Stimulated activated CD4-positive, alpha-beta T cell treated with anti-CD3 and anti-CD28 coated beads, Interleukin-15, amount 100 ng/mL, for 24 hours (primary cell): ENCODE measurements around the gene ANO10.

Experiments
- DNase-seq: peaks from one replicate; pipeline ENCODE4 v3.0.0-alpha.2; 2020

The ANO10 gene

DNA sequence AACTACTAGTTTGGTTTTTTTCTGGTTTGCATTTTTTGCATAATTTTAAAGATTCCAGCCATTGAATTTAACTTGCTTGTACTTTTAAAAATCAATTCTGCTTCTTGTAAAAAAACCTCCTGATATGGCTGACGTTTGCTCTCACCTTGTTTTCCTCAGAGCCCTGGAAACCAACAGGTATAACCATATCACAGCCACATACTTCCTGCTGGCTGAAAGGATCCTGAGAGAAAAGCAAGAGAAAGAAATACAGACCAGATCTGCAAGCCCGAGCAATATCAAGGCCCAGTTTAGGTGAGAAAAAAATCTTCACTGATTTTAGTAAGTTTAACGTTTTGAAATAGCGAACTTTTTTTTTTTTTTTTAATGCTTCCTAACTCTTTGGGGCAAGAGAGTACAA, 278.6 kb downstream of the ANO10 start:
- no peak for DNase-seq

- no peak for DNase-seq
Measured at GRCh38 chr3:43341788-43342187, 280.0 kb downstream of the ANO10 start.

DNA sequence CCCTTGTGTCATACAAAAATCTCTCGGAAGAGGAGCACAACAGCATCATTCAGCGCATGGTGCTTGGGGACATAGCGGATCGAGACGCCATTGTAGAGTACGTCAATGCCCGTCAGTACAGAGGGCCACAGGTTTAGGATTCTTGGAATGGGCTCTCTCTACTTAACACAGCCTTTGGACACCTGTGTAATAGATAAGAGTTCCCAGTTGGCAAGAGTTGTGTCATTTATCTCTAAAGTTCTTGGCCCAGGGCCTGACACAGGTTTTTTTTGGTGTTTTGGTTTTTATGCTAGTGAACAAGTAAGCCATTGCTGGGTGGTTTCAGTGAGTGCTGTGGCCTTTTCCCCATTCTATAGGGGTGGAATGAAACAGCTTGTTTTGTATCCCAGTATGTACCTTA, 281.4 kb downstream of the ANO10 start:
- no peak for DNase-seq

DNA sequence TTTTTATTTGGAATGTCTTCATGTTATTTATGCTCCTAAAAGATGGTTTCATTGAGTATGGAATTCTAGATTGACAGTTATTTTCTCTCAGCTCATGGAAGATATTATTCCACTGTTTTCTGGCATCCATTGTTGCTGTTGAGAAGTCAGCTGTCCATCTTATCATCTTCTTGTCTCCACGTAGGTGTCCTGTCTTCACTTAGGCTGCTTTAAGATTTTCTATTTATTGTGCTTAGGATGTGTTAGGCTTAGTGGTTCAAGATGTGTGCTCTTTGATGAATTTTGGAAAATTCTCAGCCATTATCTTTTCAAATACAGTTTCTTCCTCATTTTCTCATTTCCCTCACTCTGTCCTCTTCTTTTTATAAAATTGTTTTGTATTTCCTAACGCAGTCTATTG, 283.5 kb downstream of the ANO10 start:
- no peak for DNase-seq

DNA sequence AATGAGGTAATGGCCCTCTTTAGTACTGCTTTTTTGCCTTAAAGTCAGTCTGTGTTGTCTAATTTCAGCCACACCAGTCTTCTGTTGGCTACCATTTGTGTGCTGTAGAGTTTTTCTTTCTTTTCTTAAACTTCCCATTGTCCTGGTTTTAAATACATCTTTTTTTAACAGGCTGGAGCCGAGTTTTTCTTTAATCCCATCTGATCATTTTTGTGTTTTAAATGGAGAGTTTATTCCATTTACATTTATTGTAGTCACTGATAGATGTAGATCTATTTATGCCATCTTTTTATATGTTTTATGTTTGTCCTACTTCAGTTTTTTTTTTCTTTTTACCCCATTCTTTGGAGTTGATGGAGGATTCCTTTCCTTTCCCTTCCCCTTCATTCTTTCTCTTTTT, 286.0 kb downstream of the ANO10 start:
- no peak for DNase-seq

DNA sequence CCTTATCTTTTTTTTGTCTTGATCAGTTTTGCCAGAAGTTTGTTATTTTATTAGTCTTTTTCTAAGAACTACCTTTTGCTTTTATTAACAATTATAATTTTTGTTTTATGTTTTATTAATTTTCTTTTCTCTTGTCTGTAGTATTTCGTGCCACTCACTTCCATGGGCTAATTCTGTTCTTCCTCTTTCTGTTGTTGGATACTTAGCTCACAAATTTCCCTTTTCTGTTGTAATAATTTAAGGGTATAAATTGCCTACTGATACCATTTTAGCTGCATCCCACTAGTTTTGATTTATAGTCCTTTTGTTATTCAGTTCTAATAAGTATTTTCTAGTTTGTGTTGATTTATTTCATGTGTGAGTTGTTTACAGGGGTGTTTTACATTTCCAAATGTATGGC, 286.8 kb downstream of the ANO10 start:
- DNase-seq = no peak

DNA sequence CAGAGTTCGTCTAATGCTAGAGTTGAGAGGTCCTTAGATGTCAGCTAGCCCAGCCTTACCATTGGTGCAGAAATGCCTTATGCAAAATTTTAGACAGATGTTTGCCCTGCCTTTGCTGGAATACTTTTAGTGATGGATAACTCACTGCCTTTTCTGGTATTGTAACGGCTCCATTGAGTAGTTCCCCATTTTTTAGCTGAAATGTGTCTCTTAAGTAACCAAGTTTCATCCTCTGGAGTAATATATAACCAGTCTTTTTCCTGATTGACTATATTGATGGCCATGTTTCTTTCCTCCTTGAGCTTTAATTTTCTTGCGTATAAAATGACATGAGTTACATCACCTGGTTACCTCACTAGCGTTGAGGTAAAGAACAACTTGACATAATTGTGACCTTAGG, 290.4 kb downstream of the ANO10 start:
- DNase-seq = no peak

- no peak for DNase-seq
Measured at GRCh38 chr3:43330981-43331380, 290.8 kb downstream of the ANO10 start.

DNA sequence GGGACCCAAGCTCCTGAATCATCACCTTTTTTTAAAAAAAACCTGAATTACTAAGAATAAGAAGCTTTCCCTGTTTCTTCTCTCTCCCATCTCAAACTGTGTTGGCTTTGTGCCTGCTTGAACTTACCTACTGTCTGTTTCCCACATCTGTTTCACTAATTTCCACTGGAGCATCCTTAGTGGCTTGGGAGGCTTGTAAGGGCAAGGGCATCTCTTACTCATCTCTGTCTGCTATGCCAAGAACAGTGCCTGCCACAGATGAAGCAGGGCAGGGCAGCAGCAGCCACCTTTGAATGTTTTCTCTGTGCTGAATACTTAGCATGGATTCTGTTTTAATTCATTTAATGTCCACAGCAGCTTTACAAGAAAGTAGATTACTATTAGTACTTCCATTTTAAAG, 293.2 kb downstream of the ANO10 start:
- DNase-seq = no peak

DNA sequence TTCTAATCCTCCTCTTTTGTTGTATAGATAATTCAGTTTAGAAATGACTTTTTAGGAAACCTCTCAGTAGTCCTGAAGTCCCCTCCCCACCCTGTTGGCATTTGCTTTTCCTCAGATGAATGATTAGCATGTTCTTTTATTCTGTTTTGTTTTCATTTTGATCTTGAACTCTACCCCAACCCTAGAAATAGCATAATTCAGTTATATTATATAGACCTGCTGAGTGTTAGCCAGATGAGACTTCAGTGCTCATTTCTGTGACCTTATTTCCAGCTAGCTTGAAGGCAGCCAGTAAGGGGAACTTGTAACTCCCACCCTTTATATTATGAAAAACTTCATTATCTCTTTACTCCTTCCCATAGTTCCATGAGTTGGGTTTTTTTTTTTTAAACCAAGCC, 294.2 kb downstream of the ANO10 start:
- DNase-seq = no peak

DNA sequence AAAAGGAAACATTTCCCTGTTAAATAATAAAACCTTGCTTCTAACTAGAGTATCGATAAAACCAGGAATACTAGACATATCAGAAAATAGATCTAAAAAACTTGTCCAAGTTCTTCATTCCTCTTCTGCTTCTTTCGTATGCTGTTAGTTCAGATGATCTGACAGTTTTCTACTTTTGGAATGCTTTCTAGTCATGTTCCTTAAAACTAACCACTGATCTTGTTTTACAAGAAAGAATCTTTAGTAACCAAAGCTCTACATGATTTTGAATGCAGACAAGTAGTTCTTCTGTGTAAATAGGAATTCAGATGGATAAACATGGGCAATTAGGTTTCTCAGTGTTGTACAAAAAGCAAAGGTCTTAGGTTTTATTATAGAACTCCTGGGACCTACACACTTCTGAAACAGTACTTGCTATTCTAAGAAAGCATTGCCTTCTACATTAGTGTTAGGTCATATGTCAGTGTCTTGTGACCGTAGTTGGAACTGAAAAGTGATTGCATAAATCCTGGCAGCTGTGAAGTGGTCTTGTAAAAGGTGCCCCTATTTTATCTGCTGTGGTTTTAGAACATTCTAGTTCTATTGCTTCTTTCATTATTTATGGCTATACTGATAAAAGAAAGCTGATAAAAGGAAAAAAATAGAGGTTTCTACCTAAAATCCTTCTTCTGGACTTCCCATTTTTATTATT, 294.8 kb downstream of the ANO10 start:
- DNase-seq = no peak

DNA sequence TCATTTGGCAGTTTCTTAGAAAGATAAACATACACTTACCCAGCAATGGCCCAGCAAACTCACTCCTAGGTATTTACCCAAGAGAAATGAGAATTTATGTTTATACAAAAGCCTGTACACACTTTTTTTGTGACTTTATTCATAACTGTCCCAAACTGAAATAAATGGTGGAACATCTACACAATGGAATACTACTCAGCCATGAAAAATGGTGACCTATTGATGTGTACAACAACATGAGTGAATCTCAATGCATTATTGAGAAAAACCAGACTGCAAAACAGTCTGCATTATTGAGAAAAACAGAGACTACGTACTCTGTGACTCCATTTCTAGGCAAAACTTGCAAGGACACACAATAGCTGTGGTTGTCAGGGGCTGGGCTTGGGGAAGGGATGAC, 298.3 kb downstream of the ANO10 start:
- DNase-seq = no peak

DNA sequence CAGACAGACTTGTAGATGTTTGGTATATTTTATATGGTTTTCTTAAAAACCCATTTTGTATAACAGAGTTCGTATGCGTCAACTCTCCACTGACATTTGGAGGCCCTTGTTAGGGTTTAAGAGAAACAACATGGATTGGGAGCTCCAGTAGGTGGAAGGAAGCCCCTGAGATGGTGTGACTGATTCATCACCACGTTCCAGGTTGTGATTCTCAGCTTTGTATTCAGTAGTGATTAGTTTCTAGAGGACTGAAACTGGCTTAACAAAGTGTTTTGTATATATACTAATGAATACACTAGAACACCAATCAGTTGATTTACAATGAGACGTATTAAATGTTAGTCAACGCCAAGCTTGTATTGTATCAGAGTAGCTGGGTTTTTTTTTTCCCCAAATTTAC, 301.5 kb downstream of the ANO10 start:
- DNase-seq = no peak

DNA sequence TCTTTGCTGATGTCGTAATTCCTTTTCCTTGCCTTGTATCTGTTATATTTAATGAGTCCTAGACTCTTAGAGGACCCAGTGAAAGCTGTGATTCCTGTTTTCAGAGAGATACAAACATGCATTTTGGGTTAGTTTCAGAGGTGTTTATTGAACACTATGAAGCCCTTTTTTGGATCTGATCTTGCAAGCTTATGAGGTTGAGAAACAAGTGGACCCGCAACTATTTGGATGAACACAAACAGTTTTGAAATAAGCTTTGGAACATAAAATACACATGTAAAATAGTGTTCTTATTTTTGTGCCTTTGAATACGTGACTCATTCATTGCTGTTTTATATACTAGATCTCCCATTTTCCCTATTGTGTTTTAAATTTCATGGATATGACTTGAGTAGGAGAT, 302.0 kb downstream of the ANO10 start:
- no peak for DNase-seq

GRCh38 chr3:43319376-43319775, 302.4 kb downstream of the ANO10 start:
- DNase-seq = no peak

DNA sequence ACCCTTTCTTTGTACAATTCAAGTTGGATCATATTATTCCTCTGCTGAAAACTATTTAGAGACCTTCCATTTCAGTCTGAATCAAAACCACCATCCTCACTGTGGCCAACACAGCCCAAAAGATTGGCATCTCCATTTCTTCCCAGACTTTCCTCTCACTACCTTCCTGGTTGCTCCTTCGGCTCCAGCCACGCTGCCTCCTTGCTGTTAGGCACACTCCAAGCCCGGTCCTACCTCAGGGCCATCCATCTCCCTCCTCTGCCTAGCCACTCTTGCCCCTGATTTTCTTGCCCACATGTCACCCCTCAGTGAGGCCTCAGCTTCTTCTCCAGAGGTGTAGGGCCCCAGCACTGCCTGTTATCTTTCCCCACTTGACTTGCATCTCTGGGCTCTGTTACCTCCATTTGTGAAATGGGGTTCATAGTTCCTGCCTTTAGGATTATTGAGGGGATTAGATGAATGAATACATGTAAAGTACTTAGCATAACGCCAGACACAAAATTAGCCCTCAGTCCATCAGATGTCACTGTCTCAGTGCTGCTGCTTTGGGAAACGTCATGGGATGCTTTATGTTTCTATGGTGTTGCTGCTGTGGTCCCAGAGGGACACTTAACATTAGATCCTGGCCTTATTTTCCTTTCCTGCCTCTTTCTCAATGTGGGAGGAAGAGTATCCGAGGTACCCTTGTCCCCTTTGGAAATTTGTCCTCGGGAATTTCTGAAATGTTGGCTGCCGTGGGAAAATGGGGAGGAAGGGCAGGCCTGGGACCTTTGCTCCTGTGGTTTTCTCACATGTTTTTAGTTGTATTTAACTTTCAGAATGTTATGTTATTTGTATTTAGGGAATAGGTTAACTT, 304.1 kb downstream of the ANO10 start:
- no peak for DNase-seq

GRCh38 chr3:43316783-43317460, 304.9 kb downstream of the ANO10 start:
- DNase-seq = no peak
